Cardiac muscle cell (in vitro differentiated cells and primary cell): ENCODE data around the gene PPARA. TPM values are rescaled to one million over a fixed set of nuclear protein-coding genes. Genes with fewer than 3 reads are reported as not detected.
A peak's percentile ranks its signal among the peaks of the same experiment; 100 is the strongest.

ENCODE experiments used
- DNase-seq, 2 donors: peaks; one replicate each; pipeline versions ENCODE4 v3.0.0 to v3.0.0-alpha.2; 2010 to 2017; ENCODE audit warnings: low read depth in 1 of 2, low spot score in 1 of 2
- H3K27ac ChIP-seq: fragments of 200-600 bp; sonication (generic); 2 replicates; pipeline ENCODE4 v1.5.1; 2016
- H3K27me3 ChIP-seq: fragments of 200-600 bp; sonication (generic); 2 replicates; pipeline ENCODE4 v1.6.0; 2016; ENCODE audit warnings: control low read depth
- H3K36me3 ChIP-seq: fragments of 200-600 bp; sonication (generic); 2 replicates; pipeline ENCODE4 v1.5.1; 2016; ENCODE audit warnings: control low read depth
- H3K4me1 ChIP-seq: fragments of 200-600 bp; sonication (generic); 2 replicates; pipeline ENCODE4 v1.8.1; 2017; ENCODE audit warnings: low read depth, mild to moderate bottlenecking, mixed run types
- H3K4me3 ChIP-seq: fragments of 200-600 bp; sonication (generic); 2 replicates; pipeline ENCODE4 v1.5.1; 2016; ENCODE audit warnings: mild to moderate bottlenecking
- H3K9me3 ChIP-seq: fragments of 200-600 bp; sonication (generic); 2 replicates; pipeline ENCODE4 v1.5.1; 2017; ENCODE audit warnings: low read depth, mild to moderate bottlenecking, control low read depth
- CTCF ChIP-seq: IDR thresholded peaks from 2 replicates; pipeline ENCODE4 v1.5.1; 2012; ENCODE audit warnings: low read depth, mild to moderate bottlenecking, low read length
- polyA plus RNA-seq: library from polyadenylated mRNA; unstranded; fragments of >200 nt; fragmentation: Nextera tagmentation; extraction: Ambion mirVana; gene quantifications from 2 replicates; pipeline ENCODE4 v1.2.1, GENCODE V29; 2016
- total RNA-seq: library from RNA; depleted of rRNA; stranded (reverse); fragments of >200 nt; gene quantifications from 2 replicates; pipeline ENCODE4 v1.2.3, GENCODE V29; 2016

Gene PPARA
- total and polyA plus RNA-seq, 2 experiments from 2014 or later, result 11.8 to 25.1 TPM

GRCh38 chr22:46220921-46221320, 70.6 kb downstream of the PPARA start:
- H3K4me1 ChIP-seq, result no peaks in the 10 kb centered on the region
- H3K36me3 ChIP-seq, result peaks cover 21% of the 10 kb centered on the region
- H3K4me3 ChIP-seq, result no peak overlapping the region
- no peaks in the 10 kb centered on the region for H3K9me3 ChIP-seq
- no peak overlapping the region for H3K27ac ChIP-seq
- no peaks in the 10 kb centered on the region for H3K27me3 ChIP-seq
- DNase-seq, result peak in 1 of 2 donors; percentile 32
- TF ChIP-seq CTCF, result no peak

- DNase-seq, result no peak
- Histone ChIP-seq H3K9me3 (no peaks in the 10 kb centered on the region), H3K27ac (peak overlapping the region; percentile 13), H3K4me1 (no peaks in the 10 kb centered on the region), H3K27me3 (no peaks in the 10 kb centered on the region), H3K4me3 (no peak overlapping the region), H3K36me3 (peaks cover 22% of the 10 kb centered on the region)
- no peak for TF ChIP-seq CTCF
These were observed 73.9 kb downstream of the PPARA start for GRCh38 chr22:46224044-46224897.

GRCh38 chr22:46224898-46225290, 74.6 kb downstream of the PPARA start:
- DNase-seq, result no peak
- no peaks in the 10 kb centered on the region for H3K9me3 ChIP-seq
- H3K4me1 ChIP-seq, result no peaks in the 10 kb centered on the region
- no peaks in the 10 kb centered on the region for H3K27me3 ChIP-seq
- no peak overlapping the region for H3K4me3 ChIP-seq
- no peak for TF ChIP-seq CTCF
- peak overlapping the region; percentile 13 for H3K27ac ChIP-seq
- peaks cover 22% of the 10 kb centered on the region for H3K36me3 ChIP-seq

GRCh38 chr22:46225631-46226030, 75.3 kb downstream of the PPARA start:
- no peak for DNase-seq
- Histone ChIP-seq H3K4me1 (no peaks in the 10 kb centered on the region), H3K4me3 (no peak overlapping the region), H3K36me3 (peaks cover 16% of the 10 kb centered on the region), H3K27ac (no peak overlapping the region), H3K9me3 (no peaks in the 10 kb centered on the region), H3K27me3 (no peaks in the 10 kb centered on the region)
- TF ChIP-seq CTCF, result no peak

- Histone ChIP-seq H3K4me3 (no peak overlapping the region), H3K4me1 (no peaks in the 10 kb centered on the region), H3K27me3 (no peaks in the 10 kb centered on the region), H3K27ac (no peak overlapping the region), H3K36me3 (peaks cover 10% of the 10 kb centered on the region), H3K9me3 (no peaks in the 10 kb centered on the region)
- no peak for DNase-seq
- TF ChIP-seq CTCF, result no peak
These were observed 76.3 kb downstream of the PPARA start for GRCh38 chr22:46226577-46226976.
